ENCODE results near the gene TMEM145. TPM values are rescaled to one million over a fixed set of nuclear protein-coding genes. Genes with fewer than 3 reads are reported as not detected.
"Not testable (repeated sequence)": the region's sequence is repeated elsewhere in the genome, so short reads cannot be mapped to it uniquely, and the experiment has no call there.

TMEM145 gene
- total RNA-seq, 1 donor from 2014 or later, result 0.12 TPM

DNA sequence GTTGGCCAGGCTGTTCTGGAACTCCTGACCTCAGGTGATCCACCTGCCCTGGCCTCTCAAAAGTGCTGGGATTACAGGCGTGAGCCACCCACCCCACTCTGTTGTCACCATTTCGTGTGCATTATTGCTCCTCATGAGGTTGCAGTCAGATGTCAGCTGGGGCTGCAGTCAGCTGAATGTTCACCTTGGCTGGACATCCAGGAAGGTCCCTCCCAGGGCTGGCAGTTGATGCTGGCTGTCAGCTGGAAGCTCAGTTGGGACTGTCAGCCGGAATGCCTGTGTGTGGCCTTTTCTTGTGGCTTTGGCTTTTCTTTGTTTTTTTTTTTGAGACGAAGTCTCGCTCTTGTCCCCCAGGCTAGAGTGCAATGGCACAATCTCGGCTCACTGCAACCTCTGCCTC, 18.9 kb downstream of the TMEM145 start:
- intact Hi-C loops (cut with micrococcal nuclease), result no loop called here

DNA sequence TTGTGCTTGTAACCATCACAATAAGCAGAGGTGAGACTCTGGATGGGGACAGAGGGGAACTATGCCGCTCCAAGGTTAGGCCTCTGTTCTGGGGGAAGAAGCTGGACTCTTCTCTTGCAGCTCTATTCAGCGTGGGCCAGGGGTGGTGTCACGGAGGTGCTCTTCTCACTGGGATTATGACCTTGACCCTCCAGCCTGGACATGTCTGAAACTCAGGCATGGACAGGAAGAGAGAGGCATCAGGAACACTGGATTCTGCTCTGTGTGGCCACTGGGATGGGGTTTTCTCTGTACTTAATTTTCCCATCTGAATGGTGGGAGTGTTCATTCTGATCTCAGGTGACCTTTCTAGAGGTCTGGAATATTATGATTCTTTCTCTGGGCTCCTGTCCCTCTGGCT, 19.9 kb downstream of the TMEM145 start:
- intact Hi-C loops (cut with micrococcal nuclease), result no loop called here

DNA sequence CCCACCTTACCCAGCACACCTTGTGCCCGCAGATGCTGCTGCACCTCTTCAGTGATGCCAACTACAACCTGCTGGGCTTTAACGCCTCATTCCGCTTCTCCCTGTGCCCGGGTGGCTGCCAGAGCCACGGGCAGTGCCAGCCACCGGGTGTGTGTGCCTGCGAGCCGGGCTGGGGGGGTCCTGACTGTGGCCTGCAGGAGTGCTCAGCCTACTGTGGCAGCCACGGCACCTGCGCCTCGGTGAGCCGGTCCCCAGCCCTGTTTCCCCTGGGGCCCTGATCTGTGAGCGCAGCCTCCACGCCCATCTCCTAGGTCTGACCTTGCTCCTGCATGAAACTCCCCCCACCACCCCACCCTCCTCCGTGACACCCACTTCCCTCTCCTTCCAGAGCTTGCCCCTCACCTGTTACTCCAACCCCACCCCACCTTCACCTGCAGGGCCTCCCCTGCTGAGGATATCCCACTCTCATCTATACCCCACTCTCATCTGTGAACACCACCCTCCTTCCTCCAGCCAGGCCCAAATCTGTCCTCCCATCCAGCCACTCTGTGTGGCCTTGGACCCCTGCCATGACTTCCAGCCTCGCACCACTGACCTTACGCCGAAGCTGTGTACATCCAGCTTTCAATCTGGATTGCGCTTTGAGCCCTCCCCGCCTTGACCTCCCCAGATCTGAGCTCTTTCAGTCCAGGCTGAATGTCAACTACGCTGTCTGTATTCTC, 21.0 kb downstream of the TMEM145 start:
- intact Hi-C loops (cut with micrococcal nuclease), result no loop called here

DNA sequence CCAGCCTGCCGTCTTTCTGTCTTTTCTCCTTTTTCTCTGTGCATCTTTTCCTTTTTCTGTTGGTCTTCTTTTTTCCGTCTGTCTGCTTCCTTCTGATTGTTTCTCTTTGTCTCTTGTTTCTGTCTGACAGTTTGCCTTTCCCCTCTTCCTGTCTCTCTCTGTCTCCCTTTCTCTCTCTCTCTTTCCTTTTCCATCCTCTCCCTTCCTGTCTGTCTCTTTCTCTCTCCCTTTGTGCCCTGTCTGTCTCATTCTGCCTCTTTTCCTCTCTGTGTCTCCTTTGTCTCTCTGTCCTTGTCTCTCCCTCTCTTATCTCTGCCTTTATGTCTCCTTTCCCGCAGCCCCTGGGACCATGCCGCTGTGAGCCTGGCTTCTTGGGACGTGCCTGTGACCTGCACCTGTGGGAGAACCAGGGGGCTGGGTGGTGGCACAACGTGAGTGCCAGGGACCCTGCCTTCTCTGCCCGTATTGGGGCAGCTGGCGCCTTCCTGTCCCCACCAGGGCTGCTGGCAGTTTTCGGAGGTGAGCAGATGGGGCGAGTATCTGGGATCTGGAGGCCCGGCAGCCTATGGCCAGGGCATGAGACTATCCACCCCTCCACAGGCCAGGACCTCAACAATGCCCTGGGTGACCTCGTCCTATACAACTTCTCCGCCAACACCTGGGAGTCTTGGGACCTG, 21.7 kb downstream of the TMEM145 start:
- intact Hi-C loops (cut with micrococcal nuclease), result no loop called here

DNA sequence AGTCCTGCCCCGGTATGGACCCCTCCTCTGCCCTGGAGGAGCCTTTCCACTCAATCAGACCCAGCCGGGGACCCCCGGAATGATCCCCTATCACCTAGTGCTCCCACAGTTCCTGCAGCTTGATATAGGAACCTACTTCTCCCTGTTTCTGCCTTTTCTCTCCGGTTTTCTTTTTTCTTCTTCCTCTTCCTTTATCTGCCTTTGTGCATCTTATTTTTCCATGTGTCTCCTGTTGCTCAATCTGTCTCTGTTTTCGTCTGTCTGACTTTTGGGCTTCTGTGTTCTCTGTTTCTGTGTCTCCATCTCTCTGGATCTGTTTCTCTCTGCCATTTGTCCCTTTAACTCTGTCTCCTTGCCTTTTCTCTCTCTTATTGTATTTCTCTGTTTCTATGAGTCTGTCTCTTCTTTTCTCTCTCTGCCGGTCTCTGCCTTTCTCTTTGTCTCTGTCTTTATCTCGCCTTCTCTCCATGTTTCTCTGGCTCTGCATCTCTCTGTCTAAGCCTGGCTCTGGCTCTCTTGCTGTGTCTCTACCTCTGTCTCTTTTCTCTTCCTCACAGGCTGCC, 22.3 kb downstream of the TMEM145 start:
- intact Hi-C loops (cut with micrococcal nuclease), result no loop called here

DNA sequence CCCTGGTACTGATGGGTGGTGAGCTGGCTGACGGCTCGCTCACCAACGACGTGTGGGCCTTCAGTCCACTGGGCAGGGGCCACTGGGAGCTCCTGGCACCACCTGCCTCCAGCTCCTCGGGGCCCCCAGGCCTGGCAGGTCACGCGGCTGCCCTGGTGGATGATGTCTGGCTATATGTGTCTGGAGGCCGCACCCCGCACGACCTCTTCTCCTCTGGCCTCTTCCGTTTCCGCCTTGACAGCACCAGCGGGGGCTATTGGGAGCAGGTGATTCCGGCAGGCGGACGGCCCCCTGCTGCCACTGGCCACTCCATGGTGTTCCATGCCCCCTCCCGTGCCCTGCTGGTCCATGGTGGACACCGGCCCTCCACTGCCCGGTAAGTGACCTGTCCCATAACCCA, 22.9 kb downstream of the TMEM145 start:
- intact Hi-C loops (cut with micrococcal nuclease), result no loop called here

DNA sequence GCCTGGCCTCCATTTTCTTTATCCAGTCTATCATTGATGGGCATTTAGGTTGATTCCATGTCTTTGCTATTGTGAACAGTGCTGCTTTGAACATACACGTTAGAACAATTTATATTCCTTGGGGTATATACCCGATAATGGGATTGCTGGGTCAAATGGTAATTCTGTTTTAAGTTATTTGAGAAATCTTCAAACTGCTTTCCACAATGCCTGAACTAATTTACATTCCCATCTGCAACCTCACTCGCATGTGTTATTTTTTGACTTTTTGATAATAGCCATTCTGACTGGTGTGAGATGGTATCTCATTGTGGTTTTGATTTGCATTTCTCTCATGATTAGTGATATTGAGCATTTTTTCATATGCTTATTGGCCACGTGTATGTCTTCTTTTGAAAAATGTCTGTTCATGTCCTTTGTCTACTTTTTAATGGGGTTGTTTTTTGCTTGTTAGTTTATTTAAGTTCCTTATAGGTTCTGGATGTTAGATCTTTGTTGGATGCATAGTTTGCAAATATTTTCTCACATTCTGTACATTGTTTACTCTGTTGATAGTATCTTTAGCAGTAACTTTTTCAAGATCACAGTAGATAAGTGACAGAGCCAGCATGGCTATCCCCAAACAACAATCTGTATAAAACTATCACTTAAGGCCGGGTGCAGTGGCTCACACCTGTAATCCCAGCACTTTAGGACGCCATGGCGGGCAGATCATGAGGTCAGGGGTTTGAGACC, 26.2 kb downstream of the TMEM145 start:
- intact Hi-C loops (cut with micrococcal nuclease), result not testable (repeated sequence)

DNA sequence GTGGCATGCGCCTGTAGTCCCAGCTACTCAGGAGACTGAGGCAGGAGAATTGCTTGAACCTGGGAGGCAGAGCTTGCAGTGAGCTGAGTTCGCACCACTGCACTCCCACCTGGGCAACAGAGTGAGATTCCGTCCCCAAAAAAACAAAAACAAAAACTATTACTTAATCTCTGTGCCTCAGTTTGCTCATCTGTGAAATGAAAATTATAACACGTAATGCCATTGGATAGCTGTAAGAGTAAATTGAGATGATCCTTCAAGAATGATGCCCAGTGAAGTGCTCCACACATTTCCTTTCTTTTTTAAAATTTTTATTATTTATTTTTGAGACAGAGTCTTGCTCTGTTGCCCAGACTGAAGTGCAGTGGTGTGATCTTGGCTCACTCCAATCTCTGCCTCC, 26.8 kb downstream of the TMEM145 start:
- intact Hi-C loops (cut with micrococcal nuclease), result not testable (repeated sequence)

DNA sequence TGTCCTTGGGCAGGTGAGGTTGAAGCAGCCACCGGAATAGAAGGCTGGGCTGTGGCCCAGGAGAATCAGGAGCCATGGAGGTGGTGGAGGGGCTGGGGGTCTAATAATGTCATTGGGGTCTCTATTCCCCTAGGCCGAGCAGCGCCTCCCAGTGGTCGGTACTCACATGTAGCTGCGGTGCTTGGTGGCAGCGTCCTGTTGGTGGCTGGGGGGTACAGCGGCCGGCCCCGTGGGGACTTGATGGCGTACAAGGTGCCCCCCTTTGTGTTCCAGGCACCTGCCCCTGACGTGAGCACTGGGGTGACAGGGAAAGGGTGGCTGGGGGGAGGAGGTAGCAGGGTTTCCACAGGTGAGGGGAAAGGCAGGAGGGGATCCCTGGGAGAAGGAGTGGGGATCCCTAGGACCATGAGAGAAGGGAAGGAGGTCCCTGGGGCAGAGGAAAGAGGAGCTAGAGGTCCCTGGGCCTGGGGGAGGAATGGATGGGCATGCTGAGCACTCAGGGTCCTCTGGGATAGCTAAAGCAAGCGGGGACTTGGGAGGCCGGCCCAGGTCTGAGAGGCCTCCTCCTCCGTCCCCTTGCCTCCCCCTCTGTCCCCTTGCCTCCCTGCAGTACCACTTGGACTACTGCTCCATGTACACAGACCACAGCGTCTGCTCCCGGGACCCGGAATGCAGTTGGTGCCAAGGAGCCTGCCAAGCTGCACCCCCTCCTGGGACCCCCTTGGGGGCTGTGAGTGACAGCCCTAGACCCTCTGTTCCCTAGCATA, 30.4 kb downstream of the TMEM145 start:
- intact Hi-C loops (cut with micrococcal nuclease), result no loop called here

DNA sequence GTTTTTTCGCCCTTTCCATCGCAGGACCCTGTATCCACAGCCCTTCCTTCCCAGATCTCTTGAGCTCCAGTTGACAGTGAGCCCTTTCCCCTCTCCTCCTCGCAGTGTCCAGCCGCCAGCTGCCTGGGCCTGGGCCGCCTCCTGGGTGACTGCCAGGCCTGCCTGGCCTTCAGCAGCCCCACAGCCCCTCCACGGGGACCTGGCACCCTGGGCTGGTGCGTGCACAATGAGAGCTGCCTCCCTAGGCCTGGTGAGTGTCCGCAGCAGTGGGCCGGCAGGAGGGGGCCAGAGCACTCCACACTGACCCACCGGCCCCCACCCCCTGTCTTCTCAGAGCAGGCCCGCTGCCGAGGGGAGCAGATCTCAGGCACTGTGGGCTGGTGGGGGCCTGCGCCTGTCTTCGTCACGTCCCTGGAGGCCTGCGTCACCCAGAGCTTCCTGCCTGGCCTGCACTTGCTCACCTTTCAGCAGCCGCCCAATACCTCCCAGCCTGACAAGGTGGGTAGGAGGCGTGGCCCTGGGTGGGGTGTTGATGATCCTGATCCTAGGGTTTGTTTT, 31.3 kb downstream of the TMEM145 start:
- intact Hi-C loops (cut with micrococcal nuclease), result no loop called here

DNA sequence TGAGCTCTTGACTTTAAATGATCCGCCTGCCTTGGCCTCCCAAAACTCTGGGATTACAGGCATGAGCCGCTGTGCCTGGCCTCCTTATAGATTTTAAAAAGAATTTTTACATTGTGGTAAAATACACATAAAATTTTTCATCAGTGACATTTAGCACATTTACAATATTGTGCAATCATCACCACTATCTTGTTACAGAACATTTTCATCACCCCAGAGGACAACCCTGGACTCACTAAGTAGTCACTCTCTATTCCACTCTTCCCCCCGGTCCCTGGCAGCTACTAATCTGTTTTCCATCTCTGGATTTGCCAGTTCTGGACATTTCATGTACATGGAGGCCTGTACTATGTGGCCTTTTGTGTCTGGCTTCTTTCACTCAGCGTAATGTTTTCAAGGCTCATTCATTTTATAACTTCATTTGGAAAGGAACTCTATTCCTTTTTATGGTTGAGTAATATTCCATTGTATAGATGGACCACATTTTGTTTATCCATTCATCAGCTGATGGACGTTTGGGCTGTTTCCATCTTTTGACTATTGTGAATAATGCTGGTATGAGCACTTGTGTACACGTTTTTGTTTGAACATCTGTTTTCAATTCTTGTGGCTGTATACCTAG, 32.2 kb downstream of the TMEM145 start:
- intact Hi-C loops (cut with micrococcal nuclease), result no loop called here

DNA sequence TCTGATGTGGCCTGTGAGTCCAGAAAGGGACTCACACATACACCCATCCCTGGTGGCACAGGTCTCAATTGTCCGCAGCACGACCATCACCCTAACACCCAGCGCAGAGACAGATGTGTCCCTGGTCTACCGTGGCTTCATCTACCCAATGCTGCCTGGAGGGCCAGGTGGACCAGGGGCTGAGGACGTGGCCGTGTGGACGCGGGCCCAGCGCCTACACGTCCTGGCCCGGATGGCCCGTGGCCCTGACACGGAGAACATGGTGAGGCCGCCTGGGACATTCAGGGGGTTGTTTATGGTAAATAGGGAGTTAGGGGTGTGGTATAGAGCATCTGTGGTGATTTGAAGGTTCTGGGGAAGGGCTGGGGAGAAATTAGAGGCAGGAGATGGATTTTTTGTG, 35.1 kb downstream of the TMEM145 start:
- intact Hi-C loops (cut with micrococcal nuclease), result no loop called here

DNA sequence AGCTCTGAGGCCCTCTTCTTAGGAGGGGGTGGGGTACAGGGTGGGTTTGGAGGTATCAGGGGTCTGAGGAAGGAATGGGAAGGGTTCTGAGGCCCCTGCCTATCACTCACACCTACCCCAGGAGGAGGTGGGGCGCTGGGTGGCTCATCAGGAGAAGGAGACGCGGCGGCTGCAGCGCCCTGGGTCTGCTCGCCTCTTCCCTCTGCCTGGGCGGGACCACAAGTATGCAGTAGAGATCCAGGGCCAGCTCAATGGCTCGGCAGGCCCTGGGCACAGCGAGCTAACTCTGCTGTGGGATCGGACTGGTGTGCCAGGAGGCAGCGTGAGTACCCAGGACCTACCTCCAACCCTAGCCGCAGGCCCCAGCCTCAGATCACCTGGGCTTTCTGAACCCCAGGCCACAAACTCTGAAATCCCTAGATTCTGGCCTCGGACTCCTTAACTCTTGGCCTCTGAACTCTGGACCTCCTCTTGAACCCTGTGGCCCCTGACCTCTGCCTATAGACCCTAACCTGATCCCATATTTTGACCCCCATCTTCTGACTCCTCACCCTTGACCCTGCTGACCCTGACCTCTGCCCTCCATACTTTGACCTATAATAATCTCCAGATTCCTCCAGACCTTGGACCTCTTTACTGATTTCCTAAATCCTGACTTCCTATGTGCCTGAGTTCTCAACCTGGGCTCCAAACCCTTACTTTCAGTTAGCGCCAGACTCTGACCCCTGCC, 36.4 kb downstream of the TMEM145 start:
- intact Hi-C loops (cut with micrococcal nuclease), result no loop called here

DNA sequence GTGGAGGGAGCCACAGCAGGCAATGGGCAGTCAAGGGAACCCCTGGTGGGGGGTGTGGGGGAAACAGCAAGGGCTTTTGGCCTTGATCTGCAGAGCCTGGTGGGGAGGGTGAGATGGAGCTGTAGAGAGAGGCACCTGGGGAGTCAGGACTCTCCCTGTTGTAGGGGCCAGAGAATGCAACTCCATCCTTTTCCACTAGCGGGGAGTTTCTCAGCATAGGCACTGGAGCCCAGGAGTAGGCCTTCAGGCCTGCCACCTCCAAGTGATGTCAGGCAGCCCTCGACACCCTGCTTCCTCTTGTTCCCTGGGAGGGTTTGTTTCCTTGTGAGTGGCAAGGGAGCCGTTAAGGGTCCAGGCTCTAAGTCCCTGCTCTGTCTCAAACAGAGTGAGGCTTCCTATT, 37.3 kb downstream of the TMEM145 start:
- intact Hi-C loops (cut with micrococcal nuclease), result no loop called here

DNA sequence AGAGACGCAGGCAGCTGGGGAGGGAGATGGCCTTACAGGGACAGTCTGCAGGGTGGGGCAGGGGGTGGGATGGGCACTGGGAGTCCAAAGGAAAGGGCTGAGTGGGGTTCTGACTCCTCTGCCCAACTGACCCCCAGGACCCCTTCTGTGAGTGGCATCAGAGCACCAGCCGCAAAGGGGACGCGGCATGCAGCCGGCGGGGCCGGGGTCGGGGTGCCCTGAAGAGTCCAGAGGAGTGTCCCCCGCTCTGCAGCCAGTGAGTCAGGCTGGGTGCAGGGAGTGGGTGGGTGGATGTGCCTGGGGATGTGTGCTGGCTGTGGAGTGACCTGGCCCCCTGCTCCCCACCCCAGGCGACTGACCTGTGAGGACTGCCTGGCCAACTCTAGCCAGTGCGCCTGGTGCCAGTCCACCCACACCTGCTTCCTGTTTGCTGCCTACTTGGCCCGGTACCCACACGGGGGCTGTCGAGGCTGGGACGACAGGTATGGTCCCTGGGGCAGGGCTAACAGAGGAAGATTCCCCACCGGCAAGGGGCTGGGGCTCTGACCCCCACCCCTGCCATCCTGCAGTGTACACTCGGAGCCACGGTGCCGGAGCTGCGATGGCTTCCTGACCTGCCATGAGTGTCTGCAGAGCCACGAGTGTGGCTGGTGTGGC, 38.1 kb downstream of the TMEM145 start:
- intact Hi-C loops (cut with micrococcal nuclease), result no loop called here

DNA sequence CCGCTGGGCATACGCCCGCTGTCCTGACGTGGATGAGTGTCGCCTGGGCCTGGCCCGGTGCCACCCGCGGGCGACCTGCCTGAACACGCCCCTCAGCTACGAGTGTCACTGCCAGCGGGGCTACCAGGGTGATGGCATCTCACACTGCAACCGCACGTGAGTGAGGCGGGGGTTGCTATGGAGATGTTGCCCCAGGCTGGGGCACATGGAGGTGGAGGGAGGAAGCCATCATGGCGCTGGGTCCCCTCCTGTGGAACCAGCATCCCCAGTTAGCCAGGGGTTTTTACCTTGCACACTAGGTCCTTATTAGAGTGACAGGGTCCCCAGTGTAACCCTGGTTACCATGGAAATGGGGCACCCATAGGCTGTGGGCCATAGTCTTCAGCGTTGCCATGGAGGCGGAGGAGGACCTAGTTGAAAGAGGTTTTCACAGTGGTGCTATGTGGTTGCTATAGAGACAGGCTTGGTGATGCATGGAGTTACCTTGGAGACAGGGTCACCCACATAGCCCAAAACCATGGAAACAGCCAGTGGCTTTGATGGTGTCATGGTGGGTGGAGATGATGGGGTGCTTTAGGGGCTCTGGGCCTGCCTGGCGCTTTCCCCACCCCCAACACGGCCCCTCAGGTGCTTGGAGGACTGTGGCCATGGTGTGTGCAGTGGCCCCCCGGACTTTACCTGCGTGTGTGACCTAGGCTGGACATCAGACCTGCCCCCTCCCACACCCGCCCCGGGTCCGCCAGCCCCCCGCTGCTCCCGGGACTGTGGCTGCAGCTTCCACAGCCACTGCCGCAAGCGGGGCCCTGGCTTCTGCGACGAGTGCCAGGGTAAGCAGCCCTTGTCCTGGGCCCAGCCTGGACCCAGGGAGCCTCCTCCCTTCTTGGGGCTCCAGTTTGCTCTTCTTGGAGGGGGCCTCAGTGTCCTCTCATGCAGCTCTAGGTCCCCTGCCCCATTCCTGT, 39.5 kb downstream of the TMEM145 start:
- intact Hi-C loops (cut with micrococcal nuclease), result no loop called here

DNA sequence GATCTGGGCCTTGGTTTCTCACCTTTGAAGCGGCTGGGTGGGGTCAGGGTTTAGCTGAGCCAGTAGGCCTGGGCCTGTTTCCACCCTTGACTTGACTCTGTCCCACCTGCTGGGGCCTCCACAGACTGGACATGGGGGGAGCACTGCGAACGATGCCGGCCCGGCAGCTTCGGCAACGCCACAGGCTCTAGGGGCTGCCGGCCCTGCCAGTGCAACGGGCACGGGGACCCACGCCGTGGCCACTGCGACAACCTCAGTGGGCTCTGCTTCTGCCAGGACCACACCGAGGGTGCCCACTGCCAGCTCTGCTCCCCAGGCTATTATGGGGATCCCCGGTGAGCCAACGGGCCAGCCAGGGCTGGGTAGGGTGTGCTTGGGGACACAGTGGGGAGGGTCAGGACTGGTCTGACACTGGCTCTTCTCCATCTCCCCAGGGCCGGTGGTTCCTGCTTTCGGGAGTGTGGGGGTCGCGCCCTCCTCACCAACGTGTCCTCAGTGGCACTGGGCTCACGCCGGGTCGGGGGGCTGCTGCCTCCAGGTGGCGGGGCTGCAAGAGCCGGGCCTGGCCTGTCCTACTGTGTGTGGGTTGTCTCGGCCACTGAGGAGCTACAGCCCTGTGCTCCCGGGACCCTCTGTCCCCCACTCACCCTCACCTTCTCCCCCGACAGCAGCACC, 40.4 kb downstream of the TMEM145 start:
- intact Hi-C loops (cut with micrococcal nuclease), result no loop called here

DNA sequence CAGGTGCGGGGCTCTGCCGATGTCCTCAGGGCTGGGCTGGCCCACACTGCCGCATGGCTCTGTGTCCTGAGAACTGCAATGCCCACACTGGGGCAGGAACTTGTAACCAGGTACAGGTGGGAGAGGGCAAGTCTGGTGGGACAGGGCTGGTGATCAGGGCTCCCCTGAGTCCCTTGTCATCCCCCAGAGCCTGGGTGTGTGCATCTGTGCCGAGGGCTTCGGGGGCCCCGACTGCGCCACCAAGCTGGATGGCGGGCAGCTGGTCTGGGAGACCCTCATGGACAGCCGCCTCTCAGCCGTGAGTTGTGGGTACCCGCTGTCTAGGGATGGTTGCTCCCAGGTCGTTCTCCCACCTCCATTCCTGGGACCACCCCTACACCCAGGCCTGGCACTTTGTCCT, 42.8 kb downstream of the TMEM145 start:
- intact Hi-C loops (cut with micrococcal nuclease), result no loop called here
